Panc1 (cell line): ENCODE results near the gene MYH10.

Experiments used
- CTCF ChIP-seq: fragments of 450-650 bp; IDR thresholded peaks from 2 replicates; pipeline ENCODE4 v1.5.1; 2017; ENCODE audit warnings: mild to moderate bottlenecking
- REST ChIP-seq, 2 experiments: IDR thresholded peaks; 2 replicates each; pipeline ENCODE4 v1.6.1; 2011 to 2012; ENCODE audit warnings: low read depth in 2 of 2, control low read depth in 1 of 2, low read length in 1 of 2, mild to moderate bottlenecking in 1 of 2, moderate library complexity in 1 of 2; ENCODE audit not compliant: insufficient read depth in 1 of 2
- SIN3A ChIP-seq: IDR thresholded peaks from 2 replicates; pipeline ENCODE4 v1.6.1; 2012; ENCODE audit warnings: low read depth, mild to moderate bottlenecking, low read length, moderate library complexity, borderline replicate concordance; ENCODE audit not compliant: insufficient read depth
- TCF7L2 ChIP-seq: IDR thresholded peaks from 2 replicates; pipeline ENCODE4 v1.6.1; 2011; ENCODE audit warnings: mild to moderate bottlenecking, low read depth, low read length, inconsistent platforms

GRCh38 chr17:8467527-8467926, 163.0 kb downstream of the MYH10 start:
- no peak for TF ChIP-seq CTCF
- no peak for TF ChIP-seq REST (IDR thresholded peaks at IDR 0.05; ENCODE audit: insufficient read depth in 1 of 2, low read depth in 2 of 2, low read length in 1 of 2)
- no peak for TF ChIP-seq SIN3A
- no peak for TF ChIP-seq TCF7L2
